RWPE2 (cell line): ENCODE results near the gene TMC2.

Source experiments
- ATAC-seq: fragments of 200-7000 bp; cut with Tn5 transposase; 3 replicates; pipeline ENCODE4 v1.9.1; 2021; ENCODE audit warnings: low read depth
- DNase-seq: peaks from one replicate; pipeline ENCODE4 v3.0.0-alpha.2; 2020; ENCODE audit warnings: low spot score
- H3K27ac ChIP-seq: fragments of 450-650 bp; 2 replicates; pipeline ENCODE4 v1.5.1; 2017; ENCODE audit warnings: mild to moderate bottlenecking; ENCODE audit not compliant: poor library complexity, severe bottlenecking
- H3K27me3 ChIP-seq: fragments of 250-450 bp; sonication (Bioruptor Pico); 2 replicates; pipeline ENCODE4 v1.5.1; 2021; ENCODE audit warnings: mild to moderate bottlenecking, moderate library complexity; ENCODE audit not compliant: insufficient read depth, poor library complexity, severe bottlenecking
- H3K36me3 ChIP-seq: fragments of 250-450 bp; sonication (Bioruptor Pico); 2 replicates; pipeline ENCODE4 v1.5.1; 2020; ENCODE audit warnings: low read depth, mild to moderate bottlenecking, moderate library complexity
- H3K4me1 ChIP-seq: fragments of 250-450 bp; sonication (Bioruptor Pico); 2 replicates; pipeline ENCODE4 v1.5.1; 2021; ENCODE audit warnings: mild to moderate bottlenecking, moderate library complexity; ENCODE audit not compliant: insufficient read depth, poor library complexity, severe bottlenecking
- H3K4me3 ChIP-seq: fragments of 250-450 bp; sonication (Bioruptor Pico); 2 replicates; pipeline ENCODE4 v1.5.1; 2021; ENCODE audit warnings: mild to moderate bottlenecking, moderate library complexity; ENCODE audit not compliant: severe bottlenecking
- H3K9me3 ChIP-seq: fragments of 250-450 bp; sonication (Bioruptor Pico); 2 replicates; pipeline ENCODE4 v1.5.1; 2021; ENCODE audit warnings: mild to moderate bottlenecking, moderate library complexity; ENCODE audit not compliant: severe bottlenecking
- CTCF ChIP-seq: fragments of 450-650 bp; IDR thresholded peaks from one replicate; pipeline ENCODE4 v1.5.1; 2017; ENCODE audit warnings: mild to moderate bottlenecking, moderate library complexity; ENCODE audit not compliant: poor library complexity, severe bottlenecking

Gene TMC2

GRCh38 chr20:2558581-2559278 is 22.4 kb downstream of the TMC2 start:
- no peak overlapping the region for H3K27ac ChIP-seq
- ATAC-seq, result 0 out of 3 replicates have a peak, but pooled peaks have one; percentile 10
- no peak for DNase-seq
- no peak overlapping the region for H3K4me3 ChIP-seq
- no peak for TF ChIP-seq CTCF
- H3K4me1 ChIP-seq, result no peaks in the 10 kb centered on the region
- H3K36me3 ChIP-seq, result no peaks in the 10 kb centered on the region
- H3K9me3 ChIP-seq, result no peaks in the 10 kb centered on the region
- H3K27me3 ChIP-seq, result peaks cover 83% of the 10 kb centered on the region

GRCh38 chr20:2559279-2559626 is 22.9 kb downstream of the TMC2 start:
- H3K27me3 ChIP-seq, result peaks cover 80% of the 10 kb centered on the region
- ATAC-seq (no peak), DNase-seq (no peak)
- H3K27ac ChIP-seq, result no peak overlapping the region
- no peaks in the 10 kb centered on the region for H3K4me1 ChIP-seq
- no peak overlapping the region for H3K4me3 ChIP-seq
- no peaks in the 10 kb centered on the region for H3K9me3 ChIP-seq
- TF ChIP-seq CTCF, result no peak
- no peaks in the 10 kb centered on the region for H3K36me3 ChIP-seq

DNA sequence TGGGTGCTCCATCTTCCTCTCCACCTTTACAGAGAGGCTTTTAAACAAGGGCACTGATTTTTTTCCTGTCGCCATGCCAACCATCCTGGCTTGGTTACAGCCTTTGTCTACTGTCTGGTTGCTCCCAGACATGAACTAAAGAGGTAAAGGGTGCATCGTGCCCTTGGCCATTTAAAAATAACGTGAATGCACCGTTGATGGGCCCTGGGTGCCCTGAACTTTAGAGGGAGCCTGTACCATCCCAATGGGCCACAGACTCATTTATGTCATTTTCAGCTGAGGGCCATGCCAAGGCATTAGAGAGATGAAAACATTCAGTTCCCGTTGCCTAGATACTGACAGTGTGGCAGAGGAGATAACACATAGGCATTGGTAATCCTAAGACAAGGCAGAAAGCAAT is 23.3 kb downstream of the TMC2 start:
- no peak for DNase-seq
- Histone ChIP-seq H3K4me1 (no peaks in the 10 kb centered on the region), H3K9me3 (no peaks in the 10 kb centered on the region), H3K36me3 (no peaks in the 10 kb centered on the region), H3K27me3 (peaks cover 76% of the 10 kb centered on the region), H3K27ac (no peak overlapping the region), H3K4me3 (no peak overlapping the region)
- TF ChIP-seq CTCF, result no peak
- ATAC-seq, result no peak

GRCh38 chr20:2563116-2563515 is 26.7 kb downstream of the TMC2 start:
- no peak overlapping the region for H3K4me3 ChIP-seq
- no peak for ATAC-seq
- no peaks in the 10 kb centered on the region for H3K4me1 ChIP-seq
- no peak for TF ChIP-seq CTCF
- no peaks in the 10 kb centered on the region for H3K36me3 ChIP-seq
- no peaks in the 10 kb centered on the region for H3K9me3 ChIP-seq
- peaks cover 64% of the 10 kb centered on the region for H3K27me3 ChIP-seq
- H3K27ac ChIP-seq, result no peak overlapping the region
- no peak for DNase-seq

DNA sequence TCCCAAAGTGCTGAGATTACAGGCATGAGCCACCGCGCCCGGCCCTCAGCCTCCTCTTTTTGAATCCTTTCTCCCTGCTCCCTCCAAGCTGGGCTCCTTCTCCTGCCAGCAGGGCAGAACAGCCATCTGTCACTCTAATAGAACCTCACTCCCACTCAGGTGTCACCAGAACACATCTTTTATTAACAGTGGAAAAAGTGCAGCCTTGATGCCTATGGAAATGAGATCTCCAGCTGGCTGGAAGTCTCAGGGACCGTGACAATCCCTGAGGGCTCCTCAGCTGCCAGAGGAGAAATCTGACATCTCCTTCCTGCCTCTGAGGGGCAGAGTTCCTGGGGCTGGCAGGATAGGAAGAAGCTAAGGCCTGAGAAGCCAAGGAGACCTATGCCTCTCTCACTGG is 28.0 kb downstream of the TMC2 start:
- Histone ChIP-seq H3K27me3 (peaks cover 64% of the 10 kb centered on the region), H3K4me3 (no peak overlapping the region), H3K27ac (no peak overlapping the region), H3K36me3 (no peaks in the 10 kb centered on the region), H3K9me3 (no peaks in the 10 kb centered on the region), H3K4me1 (no peaks in the 10 kb centered on the region)
- no peak for ATAC-seq
- no peak for TF ChIP-seq CTCF
- no peak for DNase-seq
